OCI-LY1 (cell line): Measurements from ENCODE around the gene DDX51.

Experiments used
- H2AFZ ChIP-seq: fragments of 200-600 bp; sonication (generic), shearing (Covaris generic); 2 replicates; pipeline ENCODE4 v1.6.0; 2014; ENCODE audit warnings: antibody characterized with exemption, mild to moderate bottlenecking, low read length
- H3F3A ChIP-seq: fragments of 200-600 bp; sonication (generic), shearing (Covaris generic); 2 replicates; pipeline ENCODE4 v1.6.0; 2014; ENCODE audit warnings: mild to moderate bottlenecking, antibody characterized with exemption, low read length, moderate library complexity; ENCODE audit not compliant: insufficient read depth
- H3K27ac ChIP-seq: fragments of 200-600 bp; sonication (generic); 2 replicates; pipeline ENCODE4 v1.5.1; 2014; ENCODE audit warnings: low read length, mixed run types, mild to moderate bottlenecking, low read depth; ENCODE audit not compliant: poor library complexity, severe bottlenecking
- H3K27me3 ChIP-seq: fragments of 200-600 bp; sonication (generic); 2 replicates; pipeline ENCODE4 v1.6.0; 2014; ENCODE audit warnings: antibody characterized with exemption, mild to moderate bottlenecking, low read length, moderate library complexity; ENCODE audit not compliant: insufficient read depth
- H3K36me3 ChIP-seq: fragments of 200-600 bp; sonication (generic); 2 replicates; pipeline ENCODE4 v1.6.1; 2014; ENCODE audit warnings: mild to moderate bottlenecking, antibody characterized with exemption, low read length, moderate library complexity, mixed read lengths; ENCODE audit not compliant: insufficient read depth
- H3K4me1 ChIP-seq: fragments of 200-600 bp; sonication (generic); 2 replicates; pipeline ENCODE4 v1.5.1; 2014; ENCODE audit warnings: mild to moderate bottlenecking, low read length, moderate library complexity; ENCODE audit not compliant: insufficient read depth, severe bottlenecking
- H3K4me2 ChIP-seq: fragments of 200-600 bp; sonication (generic), shearing (Covaris generic); 2 replicates; pipeline ENCODE4 v1.6.1; 2014; ENCODE audit warnings: low read length
- H3K4me3 ChIP-seq: fragments of 200-600 bp; sonication (generic); 2 replicates; pipeline ENCODE4 v1.5.1; 2014; ENCODE audit warnings: low read length, low read depth, mild to moderate bottlenecking, mixed read lengths; ENCODE audit not compliant: poor library complexity, severe bottlenecking
- H3K79me2 ChIP-seq: fragments of 200-600 bp; shearing (Covaris generic); 2 replicates; pipeline ENCODE4 v1.6.1; 2016; ENCODE audit warnings: mixed run types, low read length, mixed read lengths; ENCODE audit not compliant: insufficient read depth
- H3K9ac ChIP-seq: fragments of 200-600 bp; sonication (generic), shearing (Covaris generic); 2 replicates; pipeline ENCODE4 v1.6.1; 2014; ENCODE audit warnings: mild to moderate bottlenecking, low read length, mixed read lengths
- H3K9me2 ChIP-seq: fragments of 200-600 bp; sonication (generic), shearing (Covaris generic); 2 replicates; pipeline ENCODE4 v1.6.1; 2014; ENCODE audit warnings: low read depth, mild to moderate bottlenecking, low read length, mixed read lengths
- H3K9me3 ChIP-seq: fragments of 200-600 bp; shearing (Covaris generic); 2 replicates; pipeline ENCODE4 v1.6.1; 2014; ENCODE audit warnings: low read length, mixed read lengths
- H4K20me1 ChIP-seq: fragments of 200-600 bp; sonication (generic), shearing (Covaris generic); 2 replicates; pipeline ENCODE4 v1.6.0; 2016; ENCODE audit warnings: mild to moderate bottlenecking, low read length; ENCODE audit not compliant: insufficient read depth
- EZH2 ChIP-seq: fragments of 200-600 bp; sonication (generic), shearing (Covaris generic); IDR thresholded peaks from 2 replicates; pipeline ENCODE4 v1.8.0; 2017; ENCODE audit warnings: borderline replicate concordance, mixed run types, mild to moderate bottlenecking, antibody characterized with exemption, low read length, moderate library complexity, mixed read lengths
- TF ChIP-seq, protein P1 (sequence below): fragments of 200-600 bp; sonication (generic), shearing (Covaris generic); IDR thresholded peaks from 2 replicates; pipeline ENCODE4 v1.5.1; 2017; ENCODE audit warnings: mild to moderate bottlenecking, antibody characterized with exemption, low read length, moderate library complexity, mixed read lengths

DDX51 gene

GRCh38 chr12:132157733-132158409 is 13.8 kb upstream of the DDX51 start:
- H3K27me3 ChIP-seq: no peaks in the 10 kb centered on the region
- H4K20me1 ChIP-seq: no peaks in the 10 kb centered on the region
- no peak overlapping the region for H3K4me2 ChIP-seq
- peaks cover 12% of the 10 kb centered on the region; the same call in 1 of the 2 replicates for H3F3A ChIP-seq
- no peaks in the 10 kb centered on the region for H3K79me2 ChIP-seq
- peaks cover 3% of the 10 kb centered on the region; the same call in 1 of the 2 replicates for H3K9me3 ChIP-seq
- no peak overlapping the region for H2AFZ ChIP-seq
- TF ChIP-seq, protein P1, sequence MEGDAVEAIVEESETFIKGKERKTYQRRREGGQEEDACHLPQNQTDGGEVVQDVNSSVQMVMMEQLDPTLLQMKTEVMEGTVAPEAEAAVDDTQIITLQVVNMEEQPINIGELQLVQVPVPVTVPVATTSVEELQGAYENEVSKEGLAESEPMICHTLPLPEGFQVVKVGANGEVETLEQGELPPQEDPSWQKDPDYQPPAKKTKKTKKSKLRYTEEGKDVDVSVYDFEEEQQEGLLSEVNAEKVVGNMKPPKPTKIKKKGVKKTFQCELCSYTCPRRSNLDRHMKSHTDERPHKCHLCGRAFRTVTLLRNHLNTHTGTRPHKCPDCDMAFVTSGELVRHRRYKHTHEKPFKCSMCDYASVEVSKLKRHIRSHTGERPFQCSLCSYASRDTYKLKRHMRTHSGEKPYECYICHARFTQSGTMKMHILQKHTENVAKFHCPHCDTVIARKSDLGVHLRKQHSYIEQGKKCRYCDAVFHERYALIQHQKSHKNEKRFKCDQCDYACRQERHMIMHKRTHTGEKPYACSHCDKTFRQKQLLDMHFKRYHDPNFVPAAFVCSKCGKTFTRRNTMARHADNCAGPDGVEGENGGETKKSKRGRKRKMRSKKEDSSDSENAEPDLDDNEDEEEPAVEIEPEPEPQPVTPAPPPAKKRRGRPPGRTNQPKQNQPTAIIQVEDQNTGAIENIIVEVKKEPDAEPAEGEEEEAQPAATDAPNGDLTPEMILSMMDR: no peak
- no peak for TF ChIP-seq EZH2
- H3K9ac ChIP-seq: no peak overlapping the region
- H3K9me2 ChIP-seq: no peaks in the 10 kb centered on the region
- peaks cover 28% of the 10 kb centered on the region for H3K36me3 ChIP-seq
- H3K27ac ChIP-seq: no peak overlapping the region
- no peak overlapping the region for H3K4me3 ChIP-seq
- no peaks in the 10 kb centered on the region for H3K4me1 ChIP-seq

GRCh38 chr12:132156573-132157325 is 12.6 kb upstream of the DDX51 start:
- no peaks in the 10 kb centered on the region for H4K20me1 ChIP-seq
- peaks cover 12% of the 10 kb centered on the region; the same call in 1 of the 2 replicates for H3F3A ChIP-seq
- no peak overlapping the region for H3K4me3 ChIP-seq
- TF ChIP-seq, protein P1: no peak
- no peak for TF ChIP-seq EZH2
- no peaks in the 10 kb centered on the region for H3K4me1 ChIP-seq
- H3K4me2 ChIP-seq: no peak overlapping the region
- H2AFZ ChIP-seq: no peak overlapping the region
- H3K79me2 ChIP-seq: no peaks in the 10 kb centered on the region
- no peak overlapping the region for H3K27ac ChIP-seq
- H3K27me3 ChIP-seq: no peaks in the 10 kb centered on the region
- no peak overlapping the region for H3K9ac ChIP-seq
- peaks cover 30% of the 10 kb centered on the region for H3K36me3 ChIP-seq
- no peaks in the 10 kb centered on the region for H3K9me2 ChIP-seq
- H3K9me3 ChIP-seq: peaks cover 3% of the 10 kb centered on the region; the same call in 1 of the 2 replicates

- peaks cover 12% of the 10 kb centered on the region; the same call in 1 of the 2 replicates for H3F3A ChIP-seq
- H3K9me3 ChIP-seq: peaks cover 3% of the 10 kb centered on the region; the same call in 1 of the 2 replicates
- no peak overlapping the region for H2AFZ ChIP-seq
- H3K4me1 ChIP-seq: no peaks in the 10 kb centered on the region
- TF ChIP-seq, protein P1: no peak
- TF ChIP-seq EZH2: no peak
- no peak overlapping the region for H3K9ac ChIP-seq
- H3K4me3 ChIP-seq: no peak overlapping the region
- peaks cover 37% of the 10 kb centered on the region for H3K36me3 ChIP-seq
- no peaks in the 10 kb centered on the region for H4K20me1 ChIP-seq
- H3K9me2 ChIP-seq: no peaks in the 10 kb centered on the region
- no peaks in the 10 kb centered on the region for H3K27me3 ChIP-seq
- H3K27ac ChIP-seq: no peak overlapping the region
- no peak overlapping the region for H3K4me2 ChIP-seq
- no peaks in the 10 kb centered on the region for H3K79me2 ChIP-seq
Measured at GRCh38 chr12:132155771-132156572, 11.9 kb upstream of the DDX51 start.
